ENCODE measurements around the gene RAPGEF2. TPM values are rescaled to one million over a fixed set of nuclear protein-coding genes. Genes with fewer than 3 reads are reported as not detected.
A peak's percentile ranks its signal among the peaks of the same experiment; 100 is the strongest.

The RAPGEF2 gene
- total and polyA plus RNA-seq, 2 experiments from 2014 or later, result 17.3 to 96.0 TPM

DNA sequence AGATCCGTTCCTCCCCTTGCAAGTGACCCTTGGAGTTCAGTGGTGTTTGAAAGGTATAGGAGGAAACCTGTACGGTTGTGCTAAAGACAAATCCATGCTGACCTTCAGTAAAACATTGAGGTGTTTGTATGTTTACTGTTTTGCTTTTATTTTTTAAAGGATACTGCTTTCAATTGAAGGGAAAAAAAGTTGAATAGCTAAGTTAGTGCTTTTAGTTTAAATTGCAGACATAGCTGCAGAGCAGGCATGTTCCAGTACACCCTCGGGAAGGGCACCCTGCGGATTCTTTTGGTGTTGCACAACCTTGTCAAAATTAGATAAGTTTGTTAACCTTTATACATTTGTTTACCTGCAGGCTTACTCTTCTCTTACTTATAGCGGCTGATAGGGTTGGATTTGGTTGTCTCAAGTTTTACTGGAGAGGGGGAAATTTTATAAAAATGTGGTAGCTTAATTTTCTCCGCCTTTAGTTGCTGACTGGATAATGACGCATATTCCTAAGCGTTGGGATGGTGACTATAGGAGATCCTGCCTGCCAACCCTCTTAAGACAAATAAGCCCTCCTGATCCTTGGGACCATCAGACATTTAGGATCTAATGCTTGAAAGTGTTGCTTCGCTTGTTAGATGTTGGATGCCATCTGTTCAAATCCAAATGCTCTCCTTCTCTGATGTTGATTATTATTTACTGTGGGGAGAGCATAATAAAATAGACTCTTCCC lies 2.0 kb downstream of the RAPGEF2 start:
- H3K27me3 ChIP-seq, result no peaks in the 10 kb centered on the region
- H3K4me3 ChIP-seq, result peak overlapping the region; percentile 100
- H3K4me1 ChIP-seq (ENCODE audit: low read depth), result peaks cover 22% of the 10 kb centered on the region
- H3K36me3 ChIP-seq, result no peaks in the 10 kb centered on the region
- TF ChIP-seq, protein P1, sequence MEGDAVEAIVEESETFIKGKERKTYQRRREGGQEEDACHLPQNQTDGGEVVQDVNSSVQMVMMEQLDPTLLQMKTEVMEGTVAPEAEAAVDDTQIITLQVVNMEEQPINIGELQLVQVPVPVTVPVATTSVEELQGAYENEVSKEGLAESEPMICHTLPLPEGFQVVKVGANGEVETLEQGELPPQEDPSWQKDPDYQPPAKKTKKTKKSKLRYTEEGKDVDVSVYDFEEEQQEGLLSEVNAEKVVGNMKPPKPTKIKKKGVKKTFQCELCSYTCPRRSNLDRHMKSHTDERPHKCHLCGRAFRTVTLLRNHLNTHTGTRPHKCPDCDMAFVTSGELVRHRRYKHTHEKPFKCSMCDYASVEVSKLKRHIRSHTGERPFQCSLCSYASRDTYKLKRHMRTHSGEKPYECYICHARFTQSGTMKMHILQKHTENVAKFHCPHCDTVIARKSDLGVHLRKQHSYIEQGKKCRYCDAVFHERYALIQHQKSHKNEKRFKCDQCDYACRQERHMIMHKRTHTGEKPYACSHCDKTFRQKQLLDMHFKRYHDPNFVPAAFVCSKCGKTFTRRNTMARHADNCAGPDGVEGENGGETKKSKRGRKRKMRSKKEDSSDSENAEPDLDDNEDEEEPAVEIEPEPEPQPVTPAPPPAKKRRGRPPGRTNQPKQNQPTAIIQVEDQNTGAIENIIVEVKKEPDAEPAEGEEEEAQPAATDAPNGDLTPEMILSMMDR (IDR thresholded peaks at IDR 0.05; ENCODE audit: low read depth, low read length), result no peak
- H3K27ac ChIP-seq, result peak overlapping the region; percentile 95
- peak; percentile 43 to 44 for DNase-seq (ENCODE audit: low read depth in 1 of 2, low spot score in 1 of 2)
- no peaks in the 10 kb centered on the region for H3K9me3 ChIP-seq (ENCODE audit: low read depth)

DNA sequence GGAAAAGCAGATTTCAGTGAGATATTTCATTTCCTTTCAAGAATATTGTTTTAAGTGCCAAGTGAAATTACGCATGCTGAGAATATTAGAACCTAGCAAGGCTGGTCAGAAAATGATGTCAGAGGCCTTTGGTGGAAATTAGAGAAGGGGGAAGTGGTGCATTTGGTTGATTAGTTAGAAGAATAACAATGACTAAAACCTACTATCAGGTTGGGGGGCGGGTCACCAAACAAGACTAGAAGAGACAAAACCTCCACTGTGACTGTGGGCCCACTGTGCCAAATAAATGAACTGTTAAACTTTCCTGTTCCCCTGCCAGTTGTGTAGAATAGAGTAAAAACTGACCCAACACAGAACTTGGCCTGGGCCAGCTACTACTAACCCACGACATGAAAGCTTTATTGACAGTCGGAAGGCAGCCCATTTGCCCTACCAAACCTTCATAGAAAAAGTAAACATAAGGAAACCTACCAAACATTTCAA lies 2.9 kb downstream of the RAPGEF2 start:
- Histone ChIP-seq H3K4me3 (peak overlapping the region; percentile 100), H3K9me3 (ENCODE audit: low read depth) (no peaks in the 10 kb centered on the region), H3K27me3 (no peaks in the 10 kb centered on the region), H3K36me3 (no peaks in the 10 kb centered on the region), H3K27ac (peak overlapping the region; percentile 95), H3K4me1 (ENCODE audit: low read depth) (peaks cover 22% of the 10 kb centered on the region)
- TF ChIP-seq, protein P1 (IDR thresholded peaks at IDR 0.05; ENCODE audit: low read depth, low read length), result no peak
- DNase-seq (ENCODE audit: low read depth in 1 of 2, low spot score in 1 of 2), result peak in 1 of 2 donors; percentile 55

DNA sequence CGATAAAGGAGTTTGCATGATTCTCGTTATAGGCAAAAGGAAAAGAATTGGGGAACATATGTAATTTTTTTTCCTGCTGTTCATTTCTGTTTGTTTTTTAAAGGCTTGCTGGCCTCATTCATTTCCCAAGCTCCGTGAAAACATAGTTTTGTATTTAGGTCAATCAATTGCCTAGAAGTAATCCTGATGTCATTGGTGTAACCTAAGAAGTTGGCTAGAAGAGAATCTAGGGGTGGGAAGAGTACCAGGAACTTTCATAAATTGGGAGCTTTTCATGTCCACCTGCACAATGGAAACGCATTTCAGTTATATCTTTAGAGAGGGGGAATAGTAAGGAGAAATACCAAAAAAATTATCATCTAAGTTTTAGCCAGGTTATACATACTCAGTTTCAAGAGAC lies 3.8 kb downstream of the RAPGEF2 start:
- Histone ChIP-seq H3K4me1 (ENCODE audit: low read depth) (peaks cover 25% of the 10 kb centered on the region), H3K27ac (no peak overlapping the region), H3K9me3 (ENCODE audit: low read depth) (no peaks in the 10 kb centered on the region), H3K27me3 (no peaks in the 10 kb centered on the region), H3K36me3 (no peaks in the 10 kb centered on the region), H3K4me3 (peak overlapping the region; percentile 100)
- no peak for DNase-seq (ENCODE audit: low read depth in 1 of 2, low spot score in 1 of 2)
- TF ChIP-seq, protein P1 (IDR thresholded peaks at IDR 0.05; ENCODE audit: low read depth, low read length), result no peak

DNA sequence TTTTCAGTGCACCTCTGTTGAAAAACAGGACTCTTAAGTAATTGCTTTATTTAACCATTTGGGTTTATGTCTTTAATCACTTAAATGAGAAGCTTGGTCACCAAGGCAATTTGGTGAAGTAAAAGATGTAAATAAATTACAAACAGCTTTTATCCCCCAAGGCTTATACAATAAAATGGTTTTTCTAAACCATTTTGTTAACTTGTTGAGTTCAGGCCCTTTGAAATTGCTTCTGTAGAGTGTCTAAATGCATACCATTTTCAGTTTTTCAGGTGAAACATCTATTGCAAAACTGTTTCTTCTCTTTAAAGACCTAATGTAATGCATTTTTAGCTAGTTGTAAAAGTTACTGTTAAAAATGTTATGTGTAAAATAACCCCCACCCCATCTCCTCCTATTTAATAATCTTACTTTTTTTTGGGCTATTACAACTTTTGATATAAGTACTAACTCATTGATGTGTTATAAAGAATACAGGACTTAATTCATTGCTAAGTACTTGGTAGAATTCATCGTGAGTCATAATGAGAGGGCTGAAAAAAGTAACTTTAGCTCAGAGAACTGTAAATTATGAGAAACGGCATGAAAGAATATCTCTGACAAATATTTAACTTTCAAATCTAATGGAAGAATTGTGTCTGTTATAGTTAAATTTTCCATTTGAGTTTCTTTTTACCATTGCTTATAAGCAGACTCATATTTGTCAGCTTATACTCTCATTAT lies 4.5 kb downstream of the RAPGEF2 start:
- Histone ChIP-seq H3K27me3 (no peaks in the 10 kb centered on the region), H3K9me3 (ENCODE audit: low read depth) (no peaks in the 10 kb centered on the region), H3K4me3 (no peak overlapping the region), H3K4me1 (ENCODE audit: low read depth) (peaks cover 25% of the 10 kb centered on the region), H3K36me3 (no peaks in the 10 kb centered on the region), H3K27ac (no peak overlapping the region)
- DNase-seq (ENCODE audit: low read depth in 1 of 2, low spot score in 1 of 2), result no peak
- TF ChIP-seq, protein P1 (IDR thresholded peaks at IDR 0.05; ENCODE audit: low read depth, low read length), result no peak

DNA sequence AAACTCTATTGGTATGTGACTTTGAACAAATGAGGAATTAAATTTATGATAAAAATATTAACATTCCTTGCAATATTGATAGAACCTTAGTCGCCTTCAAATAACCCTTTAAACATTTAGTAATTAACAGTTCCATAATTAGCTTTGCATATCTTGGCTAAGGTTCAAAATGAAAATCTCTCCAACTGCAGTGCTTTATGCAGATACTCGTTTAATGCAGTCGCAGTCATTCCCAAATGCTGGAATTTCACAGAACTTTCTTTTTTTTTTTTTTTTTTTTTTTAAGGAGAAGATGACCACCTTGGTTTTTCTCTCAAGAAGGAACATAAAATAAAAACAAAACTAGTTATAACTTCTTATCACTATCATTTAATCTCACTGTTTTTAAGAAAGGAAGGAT lies 5.2 kb downstream of the RAPGEF2 start:
- TF ChIP-seq, protein P1 (IDR thresholded peaks at IDR 0.05; ENCODE audit: low read depth, low read length), result no peak
- H3K36me3 ChIP-seq, result no peaks in the 10 kb centered on the region
- H3K9me3 ChIP-seq (ENCODE audit: low read depth), result no peaks in the 10 kb centered on the region
- peaks cover 25% of the 10 kb centered on the region for H3K4me1 ChIP-seq (ENCODE audit: low read depth)
- no peaks in the 10 kb centered on the region for H3K27me3 ChIP-seq
- DNase-seq (ENCODE audit: low read depth in 1 of 2, low spot score in 1 of 2), result no peak
- no peak overlapping the region for H3K27ac ChIP-seq
- no peak overlapping the region for H3K4me3 ChIP-seq
